Measurements from ENCODE around the gene CDH13. TPM values are rescaled to one million over a fixed set of nuclear protein-coding genes. Genes with fewer than 3 reads are reported as not detected.

Gene CDH13
- total RNA-seq, 1 experiment from 2014 or later = 62.5 TPM

DNA sequence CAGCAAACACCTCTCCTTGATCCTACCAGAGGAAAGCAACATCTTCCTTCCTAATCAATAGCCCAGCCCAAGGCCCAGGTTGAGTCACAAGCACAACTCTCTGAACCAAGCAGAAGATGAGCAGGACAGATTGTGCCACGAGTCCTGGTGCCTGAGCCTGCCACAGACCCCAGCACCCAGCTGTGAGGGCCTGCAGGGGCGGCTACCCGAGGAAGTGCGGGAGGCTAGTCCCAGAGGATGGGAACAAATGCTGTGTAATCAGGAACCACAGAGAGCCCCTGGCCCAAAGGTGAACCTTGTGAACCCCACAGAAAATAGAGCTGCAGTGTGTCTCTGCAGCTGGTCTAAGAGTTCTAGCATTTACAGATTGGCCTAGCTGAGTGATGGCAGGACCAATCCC is 1054.2 kb downstream of the CDH13 start:
- Histone ChIP-seq H3K27ac (no peak overlapping the region), H3K4me3 (no peak overlapping the region), H3K36me3 (no peaks in the 10 kb centered on the region), H3K27me3 (replicated peaks) (no peaks in the 10 kb centered on the region), H3K4me1 (replicated peaks) (peaks cover 17% of the 10 kb centered on the region), H3K9me3 (replicated peaks) (no peaks in the 10 kb centered on the region)
- no peak for DNase-seq (ENCODE audit: low read depth in 1 of 2, low spot score in 2 of 2)

DNA sequence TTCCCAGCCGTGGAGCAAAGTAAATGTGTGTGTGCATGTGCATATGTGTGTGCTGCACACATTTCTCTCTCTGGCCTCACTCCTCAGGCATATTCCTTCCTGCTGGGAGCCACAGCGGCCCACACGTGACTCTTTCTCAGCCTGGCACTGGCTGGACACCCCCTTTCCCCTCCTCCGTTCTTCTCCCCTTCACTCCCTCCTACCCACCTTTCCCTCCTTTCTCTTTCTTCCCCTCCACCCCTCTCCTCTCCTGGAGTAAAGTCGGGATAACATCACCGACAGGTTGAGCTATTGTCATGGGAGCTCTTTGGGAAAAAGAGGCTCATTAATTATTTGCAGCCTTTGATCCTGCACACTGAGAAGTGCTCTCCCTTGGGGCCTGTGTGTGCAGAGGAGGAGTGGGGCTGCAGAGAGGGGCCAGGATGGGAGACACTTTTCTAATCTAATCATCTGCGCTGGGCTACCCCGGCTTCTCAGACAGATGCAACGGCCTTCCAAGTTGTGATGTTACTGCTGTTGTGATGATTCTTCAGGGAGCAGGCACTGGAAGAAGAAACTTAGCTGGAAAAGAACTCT is 1054.7 kb downstream of the CDH13 start:
- Histone ChIP-seq H3K9me3 (replicated peaks) (no peaks in the 10 kb centered on the region), H3K36me3 (no peaks in the 10 kb centered on the region), H3K4me1 (replicated peaks) (peaks cover 17% of the 10 kb centered on the region), H3K27ac (no peak overlapping the region), H3K4me3 (no peak overlapping the region), H3K27me3 (replicated peaks) (no peaks in the 10 kb centered on the region)
- no peak for DNase-seq (ENCODE audit: low read depth in 1 of 2, low spot score in 2 of 2)

DNA sequence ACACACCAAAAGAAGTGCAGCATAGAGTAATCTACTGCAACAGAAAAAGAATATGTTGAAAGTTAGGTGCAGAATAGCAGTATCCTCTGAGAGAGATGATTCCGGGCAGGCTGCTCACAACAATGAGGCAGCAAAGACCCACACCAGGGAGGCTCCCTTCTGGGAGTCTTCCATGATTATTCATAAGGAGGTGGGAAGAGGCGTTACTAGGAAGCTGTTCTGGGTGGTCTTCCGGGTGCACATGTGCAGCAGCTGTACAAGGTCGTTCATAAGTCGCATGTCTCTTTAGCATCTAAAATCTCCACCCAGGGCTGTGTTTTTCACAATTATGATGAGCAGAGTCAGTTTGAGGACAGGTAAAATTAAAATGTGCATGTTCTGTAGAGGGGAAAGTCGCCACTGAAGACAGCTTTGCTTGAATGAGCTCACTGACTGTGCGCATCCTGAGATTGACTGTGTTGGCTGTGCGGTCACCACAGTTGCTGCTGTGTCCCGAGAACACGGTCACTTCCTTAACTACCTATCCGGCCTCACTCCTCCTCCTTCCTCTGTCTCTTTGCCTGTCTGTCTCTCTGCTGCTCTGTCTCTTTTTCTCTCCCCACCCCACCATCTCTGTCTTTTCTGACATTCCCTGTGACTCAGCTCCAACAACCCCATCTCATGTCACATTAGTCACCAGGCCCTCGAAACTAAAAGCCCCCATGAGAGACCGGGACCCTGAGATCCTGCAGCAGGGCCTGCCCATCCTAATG is 1055.5 kb downstream of the CDH13 start:
- no peaks in the 10 kb centered on the region for H3K27me3 ChIP-seq (replicated peaks)
- H3K27ac ChIP-seq = peak overlapping the region; percentile 51
- no peaks in the 10 kb centered on the region for H3K9me3 ChIP-seq (replicated peaks)
- peaks cover 17% of the 10 kb centered on the region for H3K4me1 ChIP-seq (replicated peaks)
- DNase-seq (ENCODE audit: low read depth in 1 of 2, low spot score in 2 of 2) = peak; percentile 53 to 62
- no peak overlapping the region for H3K4me3 ChIP-seq
- no peaks in the 10 kb centered on the region for H3K36me3 ChIP-seq

DNA sequence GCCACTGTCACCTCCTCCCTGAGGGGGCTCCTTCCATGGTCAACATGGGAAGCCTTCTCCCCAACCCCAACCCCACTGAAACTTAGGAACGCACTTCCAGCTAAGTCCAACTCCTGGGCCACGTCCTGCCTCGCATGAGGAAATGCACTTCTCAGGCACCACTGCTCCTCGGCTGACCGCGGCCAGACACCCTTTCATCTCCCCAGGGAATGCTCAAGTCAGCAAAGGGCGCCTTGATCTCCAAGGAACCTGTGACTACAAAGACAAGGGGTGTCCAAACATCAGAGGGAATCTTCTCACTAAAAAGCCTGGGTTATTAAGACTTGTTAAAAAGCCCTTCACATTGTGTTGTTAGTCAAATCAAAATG is 1056.1 kb downstream of the CDH13 start:
- Histone ChIP-seq H3K9me3 (replicated peaks) (no peaks in the 10 kb centered on the region), H3K36me3 (no peaks in the 10 kb centered on the region), H3K27ac (peak overlapping the region; percentile 51), H3K4me3 (no peak overlapping the region), H3K4me1 (replicated peaks) (peaks cover 17% of the 10 kb centered on the region), H3K27me3 (replicated peaks) (no peaks in the 10 kb centered on the region)
- DNase-seq (ENCODE audit: low read depth in 1 of 2, low spot score in 2 of 2) = no peak

DNA sequence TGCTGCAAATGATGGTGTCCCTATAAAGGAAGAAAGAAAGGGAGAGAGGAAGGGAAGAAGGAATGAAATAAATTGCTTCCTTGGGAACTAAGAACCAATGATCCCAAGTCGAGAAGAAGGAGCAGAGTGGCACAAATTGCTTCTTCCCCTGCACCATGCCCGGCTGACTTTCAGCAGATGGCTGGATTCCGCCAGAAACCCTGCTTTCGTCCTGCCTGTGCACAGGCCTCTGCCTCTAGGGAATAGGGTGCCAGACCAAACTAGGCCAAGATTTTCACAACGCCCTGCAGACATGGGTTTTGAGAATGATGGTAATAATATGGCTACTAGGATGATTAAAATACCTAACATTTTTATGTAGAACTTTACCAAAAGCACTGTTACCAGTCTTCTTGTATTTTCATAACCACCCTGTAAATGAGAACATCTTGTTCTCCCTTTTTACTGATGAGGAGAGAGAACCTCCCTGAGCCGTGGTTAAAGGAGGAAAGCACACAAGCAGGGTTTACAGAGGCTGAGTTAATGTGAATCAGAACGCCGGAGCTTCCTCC is 1058.9 kb downstream of the CDH13 start:
- no peaks in the 10 kb centered on the region for H3K36me3 ChIP-seq
- H3K4me3 ChIP-seq = no peak overlapping the region
- H3K27ac ChIP-seq = no peak overlapping the region
- H3K4me1 ChIP-seq (replicated peaks) = peaks cover 32% of the 10 kb centered on the region
- no peak for DNase-seq (ENCODE audit: low read depth in 1 of 2, low spot score in 2 of 2)
- H3K27me3 ChIP-seq (replicated peaks) = no peaks in the 10 kb centered on the region
- H3K9me3 ChIP-seq (replicated peaks) = no peaks in the 10 kb centered on the region

DNA sequence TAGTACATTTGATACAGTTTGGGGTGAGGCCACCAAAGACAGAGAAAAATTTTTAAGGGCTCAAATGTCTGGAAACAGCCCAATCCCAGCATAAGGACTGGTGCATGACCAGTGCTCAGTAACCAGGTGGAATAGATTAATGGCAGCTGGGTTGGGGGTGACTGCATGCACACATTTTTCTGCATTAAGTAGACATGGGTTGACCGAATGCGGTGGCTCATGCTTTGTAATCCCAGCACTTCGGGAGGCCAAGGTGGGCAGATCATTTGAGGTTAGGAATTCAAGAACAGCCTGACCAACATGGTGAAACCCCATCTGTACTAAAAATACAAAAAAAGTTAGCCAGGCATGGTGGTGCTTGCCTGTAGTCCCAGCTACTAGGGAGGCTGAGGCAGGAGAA is 1060.0 kb downstream of the CDH13 start:
- Histone ChIP-seq H3K27ac (no peak overlapping the region), H3K27me3 (replicated peaks) (no peaks in the 10 kb centered on the region), H3K4me3 (no peak overlapping the region), H3K9me3 (replicated peaks) (no peaks in the 10 kb centered on the region), H3K4me1 (replicated peaks) (peaks cover 27% of the 10 kb centered on the region), H3K36me3 (no peaks in the 10 kb centered on the region)
- DNase-seq (ENCODE audit: low read depth in 1 of 2, low spot score in 2 of 2) = no peak

DNA sequence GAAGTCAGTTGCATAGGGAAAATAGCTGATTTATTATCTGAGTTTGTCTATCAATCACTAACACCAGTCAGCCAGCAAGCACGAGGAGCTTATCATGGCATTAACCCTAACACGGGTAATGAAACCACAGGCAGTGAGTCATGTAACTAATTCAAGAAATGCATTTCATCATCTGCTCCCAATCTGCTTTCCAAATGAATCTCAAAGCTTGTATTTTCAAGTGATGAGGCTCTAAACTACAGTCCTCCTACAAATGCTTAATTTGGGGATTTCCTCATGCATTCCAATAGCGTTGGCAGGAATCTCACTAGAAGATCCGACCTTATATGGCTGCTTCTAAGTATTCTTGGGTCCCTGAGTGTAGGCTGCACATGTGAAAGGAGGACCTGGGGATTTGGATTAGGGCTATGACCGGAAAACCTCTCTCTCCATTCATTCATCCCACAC is 1062.6 kb downstream of the CDH13 start:
- Histone ChIP-seq H3K4me1 (replicated peaks) (peaks cover 15% of the 10 kb centered on the region), H3K9me3 (replicated peaks) (no peaks in the 10 kb centered on the region), H3K4me3 (no peak overlapping the region), H3K27ac (peak overlapping the region; percentile 5; the same call in 1 of the 2 replicates), H3K27me3 (replicated peaks) (no peaks in the 10 kb centered on the region), H3K36me3 (no peaks in the 10 kb centered on the region)
- DNase-seq (ENCODE audit: low read depth in 1 of 2, low spot score in 2 of 2) = peak in 1 of 2 experiments; percentile 51

DNA sequence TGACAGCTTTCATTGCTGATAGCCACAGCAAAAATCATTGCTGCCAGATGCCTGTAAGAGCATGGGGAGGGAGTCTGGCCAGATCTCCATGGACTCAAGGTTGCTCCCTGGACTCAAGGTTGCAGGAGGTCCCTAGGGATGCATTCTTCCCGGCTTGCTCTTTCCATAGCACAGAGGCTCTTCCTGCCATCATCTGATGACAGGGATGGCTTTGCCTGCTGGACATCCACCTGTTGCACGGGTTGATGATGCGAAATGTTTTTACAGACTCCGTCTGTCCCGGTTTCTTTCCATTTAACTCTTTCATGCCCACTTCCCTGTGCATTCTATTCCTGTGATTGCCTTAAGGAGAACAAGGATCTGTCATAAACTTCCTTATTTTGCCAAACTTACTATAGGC is 1065.5 kb downstream of the CDH13 start:
- DNase-seq (ENCODE audit: low read depth in 1 of 2, low spot score in 2 of 2) = no peak
- Histone ChIP-seq H3K27ac (no peak overlapping the region), H3K27me3 (replicated peaks) (no peaks in the 10 kb centered on the region), H3K9me3 (replicated peaks) (no peaks in the 10 kb centered on the region), H3K36me3 (no peaks in the 10 kb centered on the region), H3K4me1 (replicated peaks) (peaks cover 15% of the 10 kb centered on the region), H3K4me3 (no peak overlapping the region)

DNA sequence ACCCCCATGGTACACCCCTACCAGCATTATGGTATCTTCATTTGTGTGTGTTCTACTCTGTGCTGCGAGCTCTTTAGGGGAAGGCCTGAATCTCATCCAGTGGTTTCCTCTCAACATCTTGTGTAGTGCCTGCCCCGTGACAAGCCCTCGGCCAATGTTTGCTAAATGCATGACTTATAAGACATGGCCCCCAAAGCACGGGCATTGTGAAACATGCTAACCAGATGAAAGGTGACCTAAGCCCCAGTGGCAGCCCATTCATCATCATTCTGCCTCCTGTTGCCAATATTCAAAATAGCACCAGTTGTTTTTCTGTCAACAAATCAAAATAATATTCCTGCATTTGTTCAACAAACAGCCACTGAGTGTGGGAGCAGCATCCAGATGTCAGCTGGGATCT is 1072.2 kb downstream of the CDH13 start:
- no peak for DNase-seq (ENCODE audit: low read depth in 1 of 2, low spot score in 2 of 2)

DNA sequence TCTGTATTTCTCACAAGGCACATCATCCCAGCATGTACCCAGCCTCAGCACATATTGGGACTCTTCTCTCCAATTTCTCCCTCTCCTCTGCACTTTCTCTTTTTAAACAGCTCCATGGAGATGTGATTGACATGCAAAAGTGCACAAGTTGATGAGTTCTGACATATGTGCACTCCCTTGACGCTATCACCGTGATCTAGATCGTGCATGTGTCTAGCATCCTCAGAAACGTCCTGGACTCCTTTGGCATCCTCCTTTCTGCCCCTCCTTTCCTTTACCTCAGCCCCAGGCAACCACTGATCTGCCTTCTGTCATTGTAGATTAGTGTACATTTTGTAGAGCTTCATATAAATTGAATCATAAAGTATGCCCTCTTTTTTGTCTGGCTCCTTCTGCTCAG is 1073.0 kb downstream of the CDH13 start:
- DNase-seq (ENCODE audit: low read depth in 1 of 2, low spot score in 2 of 2) = no peak
- no peaks in the 10 kb centered on the region for H3K27me3 ChIP-seq (replicated peaks)

More for the DNA sequence above, 1072.2 kb downstream of the CDH13 start:
- H3K9me3 ChIP-seq (replicated peaks) = no peaks in the 10 kb centered on the region
- no peak overlapping the region for H3K27ac ChIP-seq
- H3K27me3 ChIP-seq (replicated peaks) = no peaks in the 10 kb centered on the region
- H3K36me3 ChIP-seq = no peaks in the 10 kb centered on the region
- H3K4me3 ChIP-seq = no peak overlapping the region
- no peaks in the 10 kb centered on the region for H3K4me1 ChIP-seq (replicated peaks)

DNA sequence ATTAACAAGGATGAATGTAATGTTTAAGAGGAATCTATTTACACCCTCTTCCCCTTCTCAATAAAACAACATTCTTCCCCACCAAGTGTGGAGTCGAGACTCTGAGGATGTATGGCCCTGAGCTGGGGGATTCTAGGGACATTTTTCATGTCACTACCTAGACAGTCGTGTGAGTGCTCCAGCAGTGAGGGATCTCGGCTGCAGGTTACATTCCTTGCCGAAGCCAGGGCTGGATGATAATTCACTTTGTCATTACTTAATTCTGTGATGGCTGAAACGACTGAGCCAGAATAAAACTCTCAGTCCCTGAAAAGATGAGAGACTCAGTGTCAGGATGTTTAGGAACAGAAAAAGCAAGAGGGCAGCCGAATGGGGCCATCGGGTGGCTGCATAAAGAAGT is 1074.1 kb downstream of the CDH13 start:
- DNase-seq (ENCODE audit: low read depth in 1 of 2, low spot score in 2 of 2) = no peak
- Histone ChIP-seq H3K4me3 (no peak overlapping the region), H3K27ac (no peak overlapping the region), H3K4me1 (replicated peaks) (peaks cover 4% of the 10 kb centered on the region), H3K9me3 (replicated peaks) (no peaks in the 10 kb centered on the region), H3K27me3 (replicated peaks) (no peaks in the 10 kb centered on the region), H3K36me3 (no peaks in the 10 kb centered on the region)

More for the DNA sequence above, 1073.0 kb downstream of the CDH13 start:
- Histone ChIP-seq H3K4me1 (replicated peaks) (no peaks in the 10 kb centered on the region), H3K4me3 (no peak overlapping the region), H3K27ac (no peak overlapping the region), H3K9me3 (replicated peaks) (no peaks in the 10 kb centered on the region), H3K36me3 (no peaks in the 10 kb centered on the region)

DNA sequence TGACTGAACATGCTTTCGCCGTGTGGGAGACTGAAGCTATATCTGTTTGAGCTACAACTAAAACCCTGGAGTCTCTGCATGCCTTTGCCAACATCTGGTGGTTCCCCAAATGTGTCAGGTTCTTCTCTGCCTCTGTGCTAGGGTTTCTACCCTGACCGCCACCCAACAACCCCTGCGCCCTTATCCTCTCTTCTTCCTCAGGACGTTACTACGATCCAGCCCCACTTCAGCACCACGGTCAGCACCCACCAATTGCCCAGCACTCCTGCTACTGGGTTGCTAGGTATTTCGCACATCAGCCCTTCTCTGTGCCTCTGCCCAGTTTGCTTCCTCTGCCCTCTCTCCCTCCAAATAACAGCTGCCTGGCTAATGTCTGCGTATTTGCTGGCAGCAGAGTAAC is 1074.7 kb downstream of the CDH13 start:
- H3K9me3 ChIP-seq (replicated peaks) = no peaks in the 10 kb centered on the region
- H3K27ac ChIP-seq = no peak overlapping the region
- no peaks in the 10 kb centered on the region for H3K36me3 ChIP-seq
- peaks cover 10% of the 10 kb centered on the region for H3K4me1 ChIP-seq (replicated peaks)
- no peaks in the 10 kb centered on the region for H3K27me3 ChIP-seq (replicated peaks)
- DNase-seq (ENCODE audit: low read depth in 1 of 2, low spot score in 2 of 2) = peak; percentile 15 to 51
- no peak overlapping the region for H3K4me3 ChIP-seq

DNA sequence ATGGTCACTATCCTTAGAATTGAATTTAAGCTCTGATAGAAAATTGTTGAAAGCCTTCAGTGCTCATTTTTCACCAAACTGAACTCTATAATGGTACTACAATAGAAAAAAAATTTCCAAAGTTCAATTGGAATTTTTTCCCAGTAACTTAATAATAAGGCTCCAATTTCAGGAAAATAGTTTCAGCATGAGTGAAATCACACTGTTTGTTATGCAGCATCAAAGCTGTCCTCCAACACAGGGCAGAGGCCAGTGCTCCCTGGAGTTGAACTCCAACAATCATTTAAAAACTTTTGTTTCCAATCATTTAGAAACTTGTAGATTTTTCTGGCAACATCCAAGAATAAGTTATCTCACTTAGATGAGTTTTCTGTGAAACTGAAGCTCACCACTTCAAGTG is 1077.9 kb downstream of the CDH13 start:
- H3K27ac ChIP-seq = no peak overlapping the region
- H3K27me3 ChIP-seq (replicated peaks) = no peaks in the 10 kb centered on the region
- peaks cover 11% of the 10 kb centered on the region for H3K4me1 ChIP-seq (replicated peaks)
- H3K9me3 ChIP-seq (replicated peaks) = no peaks in the 10 kb centered on the region
- no peaks in the 10 kb centered on the region for H3K36me3 ChIP-seq
- H3K4me3 ChIP-seq = no peak overlapping the region
- DNase-seq (ENCODE audit: low read depth in 1 of 2, low spot score in 2 of 2) = no peak

DNA sequence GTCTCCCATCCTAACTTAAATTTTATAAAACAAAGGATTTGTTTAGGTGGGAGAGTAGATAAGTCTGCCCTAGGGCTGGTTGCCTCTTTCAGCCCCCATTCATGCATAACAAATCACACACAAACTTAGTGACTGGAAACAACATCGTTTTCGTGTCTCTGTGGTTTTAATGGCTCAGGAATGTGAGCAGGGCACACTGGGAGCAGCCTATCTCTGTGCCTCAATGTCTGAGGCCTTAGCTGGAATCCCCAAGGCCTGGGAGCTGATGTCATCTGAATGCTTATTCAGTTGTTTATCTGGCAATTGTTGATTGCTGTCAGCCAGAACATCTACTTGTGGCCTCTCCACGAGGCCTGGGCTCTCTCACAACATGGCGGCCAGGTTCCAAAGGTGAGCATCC is 1079.1 kb downstream of the CDH13 start:
- Histone ChIP-seq H3K36me3 (no peaks in the 10 kb centered on the region), H3K9me3 (replicated peaks) (no peaks in the 10 kb centered on the region), H3K4me3 (no peak overlapping the region), H3K27ac (peak overlapping the region; percentile 45), H3K27me3 (replicated peaks) (no peaks in the 10 kb centered on the region), H3K4me1 (replicated peaks) (peaks cover 11% of the 10 kb centered on the region)
- peak in 1 of 2 experiments; percentile 12 for DNase-seq (ENCODE audit: low read depth in 1 of 2, low spot score in 2 of 2)

Data from SJSA1 (cell line).